GM21447 (cell line): ENCODE data around the gene ABCG1.

ENCODE experiments used
- ATAC-seq: cut with Tn5 transposase; IDR thresholded peaks from one replicate; pipeline ENCODE4 v1.9.1; 2021; ENCODE audit not compliant: unreplicated experiment

The ABCG1 gene

GRCh38 chr21:42191696-42192595 lies 27.0 kb upstream of the ABCG1 start:
- no peak for ATAC-seq

- ATAC-seq, result no peak
These were observed 25.7 kb upstream of the ABCG1 start for GRCh38 chr21:42193131-42193671.

- ATAC-seq, result no peak
These were observed 25.2 kb upstream of the ABCG1 start for GRCh38 chr21:42193721-42194120.

- ATAC-seq, result no peak
These were observed 24.1 kb upstream of the ABCG1 start for GRCh38 chr21:42194863-42195262.

- ATAC-seq, result no peak
These were observed 23.4 kb upstream of the ABCG1 start for GRCh38 chr21:42195378-42196031.

- peak; percentile 69 for ATAC-seq
These were observed 19.7 kb upstream of the ABCG1 start for GRCh38 chr21:42198929-42199867.

- no peak for ATAC-seq
These were observed 19.0 kb upstream of the ABCG1 start for GRCh38 chr21:42199868-42200463.

GRCh38 chr21:42200906-42201614 lies 17.9 kb upstream of the ABCG1 start:
- ATAC-seq, result no peak

GRCh38 chr21:42201615-42202161 lies 17.3 kb upstream of the ABCG1 start:
- ATAC-seq, result no peak

- no peak for ATAC-seq
These were observed 16.6 kb upstream of the ABCG1 start for GRCh38 chr21:42202321-42202720.

- no peak for ATAC-seq
These were observed 15.6 kb upstream of the ABCG1 start for GRCh38 chr21:42203321-42203720.

GRCh38 chr21:42203936-42204335 lies 15.0 kb upstream of the ABCG1 start:
- ATAC-seq, result no peak

GRCh38 chr21:42207426-42207825 lies 11.5 kb upstream of the ABCG1 start:
- no peak for ATAC-seq

- no peak for ATAC-seq
These were observed 10.9 kb upstream of the ABCG1 start for GRCh38 chr21:42208036-42208435.

- ATAC-seq, result no peak
These were observed 10.0 kb upstream of the ABCG1 start for GRCh38 chr21:42208801-42209490.

GRCh38 chr21:42209801-42210479 lies 9.0 kb upstream of the ABCG1 start:
- ATAC-seq, result no peak

- no peak for ATAC-seq
These were observed 6.7 kb upstream of the ABCG1 start for GRCh38 chr21:42212266-42212665.

GRCh38 chr21:42213082-42213774 lies 5.7 kb upstream of the ABCG1 start:
- ATAC-seq, result no peak
